ENCODE data around the gene CRACDL.

CRACDL gene

GRCh38 chr2:98897746-98898145 lies 38.3 kb downstream of the CRACDL start:
- no peaks in the 10 kb centered on the region for H3K27me3 ChIP-seq (ENCODE audit: control insufficient read depth in 2 of 2, insufficient read depth in 2 of 2, low read length in 2 of 2)
- H3K4me1 ChIP-seq (ENCODE audit: control insufficient read depth in 2 of 2, insufficient read depth in 2 of 2, low read length in 2 of 2) = no peaks in the 10 kb centered on the region
- no peaks in the 10 kb centered on the region for H3K36me3 ChIP-seq (ENCODE audit: control insufficient read depth in 2 of 2, insufficient read depth in 2 of 2, low read length in 2 of 2)
- H3K4me3 ChIP-seq (ENCODE audit: low read length in 2 of 2) = no peak overlapping the region
- no peak overlapping the region for H3K9ac ChIP-seq (ENCODE audit: low read depth in 1 of 2, low read length in 2 of 2)
- no peak overlapping the region for H3K27ac ChIP-seq (ENCODE audit: low read depth in 2 of 2, low read length in 2 of 2)
- H3K9me3 ChIP-seq (ENCODE audit: control insufficient read depth in 2 of 2, low read length in 2 of 2) = no peaks in the 10 kb centered on the region

- no peaks in the 10 kb centered on the region for H3K27me3 ChIP-seq (ENCODE audit: control insufficient read depth in 2 of 2, insufficient read depth in 2 of 2, low read length in 2 of 2)
- H3K4me1 ChIP-seq (ENCODE audit: control insufficient read depth in 2 of 2, insufficient read depth in 2 of 2, low read length in 2 of 2) = no peaks in the 10 kb centered on the region
- H3K27ac ChIP-seq (ENCODE audit: low read depth in 2 of 2, low read length in 2 of 2) = no peak overlapping the region
- no peak overlapping the region for H3K9ac ChIP-seq (ENCODE audit: low read depth in 1 of 2, low read length in 2 of 2)
- H3K4me3 ChIP-seq (ENCODE audit: low read length in 2 of 2) = no peak overlapping the region
- no peaks in the 10 kb centered on the region for H3K9me3 ChIP-seq (ENCODE audit: control insufficient read depth in 2 of 2, low read length in 2 of 2)
- no peaks in the 10 kb centered on the region for H3K36me3 ChIP-seq (ENCODE audit: control insufficient read depth in 2 of 2, insufficient read depth in 2 of 2, low read length in 2 of 2)
Measured at GRCh38 chr2:98896944-98897343, 39.1 kb downstream of the CRACDL start.

GRCh38 chr2:98896416-98896815 lies 39.6 kb downstream of the CRACDL start:
- no peak overlapping the region for H3K27ac ChIP-seq (ENCODE audit: low read depth in 2 of 2, low read length in 2 of 2)

GRCh38 chr2:98895901-98896300 lies 40.1 kb downstream of the CRACDL start:
- Histone ChIP-seq H3K9me3 (ENCODE audit: control insufficient read depth in 2 of 2, low read length in 2 of 2) (no peaks in the 10 kb centered on the region), H3K4me1 (ENCODE audit: control insufficient read depth in 2 of 2, insufficient read depth in 2 of 2, low read length in 2 of 2) (no peaks in the 10 kb centered on the region), H3K27me3 (ENCODE audit: control insufficient read depth in 2 of 2, insufficient read depth in 2 of 2, low read length in 2 of 2) (no peaks in the 10 kb centered on the region), H3K36me3 (ENCODE audit: control insufficient read depth in 2 of 2, insufficient read depth in 2 of 2, low read length in 2 of 2) (no peaks in the 10 kb centered on the region), H3K4me3 (ENCODE audit: low read length in 2 of 2) (no peak overlapping the region), H3K27ac (ENCODE audit: low read depth in 2 of 2, low read length in 2 of 2) (no peak overlapping the region), H3K9ac (ENCODE audit: low read depth in 1 of 2, low read length in 2 of 2) (no peak overlapping the region)

More at GRCh38 chr2:98896416-98896815, 39.6 kb downstream of the CRACDL start:
- Histone ChIP-seq H3K9me3 (ENCODE audit: control insufficient read depth in 2 of 2, low read length in 2 of 2) (no peaks in the 10 kb centered on the region), H3K27me3 (ENCODE audit: control insufficient read depth in 2 of 2, insufficient read depth in 2 of 2, low read length in 2 of 2) (no peaks in the 10 kb centered on the region), H3K9ac (ENCODE audit: low read depth in 1 of 2, low read length in 2 of 2) (no peak overlapping the region), H3K4me3 (ENCODE audit: low read length in 2 of 2) (no peak overlapping the region), H3K36me3 (ENCODE audit: control insufficient read depth in 2 of 2, insufficient read depth in 2 of 2, low read length in 2 of 2) (no peaks in the 10 kb centered on the region), H3K4me1 (ENCODE audit: control insufficient read depth in 2 of 2, insufficient read depth in 2 of 2, low read length in 2 of 2) (no peaks in the 10 kb centered on the region)

GRCh38 chr2:98895221-98895620 lies 40.8 kb downstream of the CRACDL start:
- no peak overlapping the region for H3K4me3 ChIP-seq (ENCODE audit: low read length in 2 of 2)
- no peaks in the 10 kb centered on the region for H3K36me3 ChIP-seq (ENCODE audit: control insufficient read depth in 2 of 2, insufficient read depth in 2 of 2, low read length in 2 of 2)
- no peaks in the 10 kb centered on the region for H3K27me3 ChIP-seq (ENCODE audit: control insufficient read depth in 2 of 2, insufficient read depth in 2 of 2, low read length in 2 of 2)
- no peak overlapping the region for H3K27ac ChIP-seq (ENCODE audit: low read depth in 2 of 2, low read length in 2 of 2)
- H3K9ac ChIP-seq (ENCODE audit: low read depth in 1 of 2, low read length in 2 of 2) = no peak overlapping the region
- H3K4me1 ChIP-seq (ENCODE audit: control insufficient read depth in 2 of 2, insufficient read depth in 2 of 2, low read length in 2 of 2) = no peaks in the 10 kb centered on the region
- no peaks in the 10 kb centered on the region for H3K9me3 ChIP-seq (ENCODE audit: control insufficient read depth in 2 of 2, low read length in 2 of 2)

GRCh38 chr2:98894331-98895000 lies 41.6 kb downstream of the CRACDL start:
- Histone ChIP-seq H3K27ac (ENCODE audit: low read depth in 2 of 2, low read length in 2 of 2) (no peak overlapping the region), H3K4me1 (ENCODE audit: control insufficient read depth in 2 of 2, insufficient read depth in 2 of 2, low read length in 2 of 2) (no peaks in the 10 kb centered on the region)

GRCh38 chr2:98893911-98894321 lies 42.1 kb downstream of the CRACDL start:
- Histone ChIP-seq H3K27ac (ENCODE audit: low read depth in 2 of 2, low read length in 2 of 2) (no peak overlapping the region), H3K9ac (ENCODE audit: low read depth in 1 of 2, low read length in 2 of 2) (no peak overlapping the region), H3K4me1 (ENCODE audit: control insufficient read depth in 2 of 2, insufficient read depth in 2 of 2, low read length in 2 of 2) (no peaks in the 10 kb centered on the region), H3K9me3 (ENCODE audit: control insufficient read depth in 2 of 2, low read length in 2 of 2) (no peaks in the 10 kb centered on the region), H3K27me3 (ENCODE audit: control insufficient read depth in 2 of 2, insufficient read depth in 2 of 2, low read length in 2 of 2) (no peaks in the 10 kb centered on the region), H3K4me3 (ENCODE audit: low read length in 2 of 2) (no peak overlapping the region), H3K36me3 (ENCODE audit: control insufficient read depth in 2 of 2, insufficient read depth in 2 of 2, low read length in 2 of 2) (no peaks in the 10 kb centered on the region)

More at GRCh38 chr2:98894331-98895000, 41.6 kb downstream of the CRACDL start:
- Histone ChIP-seq H3K9ac (ENCODE audit: low read depth in 1 of 2, low read length in 2 of 2) (no peak overlapping the region), H3K27me3 (ENCODE audit: control insufficient read depth in 2 of 2, insufficient read depth in 2 of 2, low read length in 2 of 2) (no peaks in the 10 kb centered on the region), H3K4me3 (ENCODE audit: low read length in 2 of 2) (no peak overlapping the region), H3K9me3 (ENCODE audit: control insufficient read depth in 2 of 2, low read length in 2 of 2) (no peaks in the 10 kb centered on the region), H3K36me3 (ENCODE audit: control insufficient read depth in 2 of 2, insufficient read depth in 2 of 2, low read length in 2 of 2) (no peaks in the 10 kb centered on the region)

- Histone ChIP-seq H3K36me3 (ENCODE audit: control insufficient read depth in 2 of 2, insufficient read depth in 2 of 2, low read length in 2 of 2) (no peaks in the 10 kb centered on the region), H3K9me3 (ENCODE audit: control insufficient read depth in 2 of 2, low read length in 2 of 2) (no peaks in the 10 kb centered on the region), H3K4me3 (ENCODE audit: low read length in 2 of 2) (no peak overlapping the region), H3K4me1 (ENCODE audit: control insufficient read depth in 2 of 2, insufficient read depth in 2 of 2, low read length in 2 of 2) (no peaks in the 10 kb centered on the region), H3K27me3 (ENCODE audit: control insufficient read depth in 2 of 2, insufficient read depth in 2 of 2, low read length in 2 of 2) (no peaks in the 10 kb centered on the region), H3K27ac (ENCODE audit: low read depth in 2 of 2, low read length in 2 of 2) (no peak overlapping the region), H3K9ac (ENCODE audit: low read depth in 1 of 2, low read length in 2 of 2) (no peak overlapping the region)
Measured at GRCh38 chr2:98892871-98893270, 43.2 kb downstream of the CRACDL start.

GRCh38 chr2:98891591-98891990 lies 44.4 kb downstream of the CRACDL start:
- no peak overlapping the region for H3K4me3 ChIP-seq (ENCODE audit: low read length in 2 of 2)
- no peaks in the 10 kb centered on the region for H3K4me1 ChIP-seq (ENCODE audit: control insufficient read depth in 2 of 2, insufficient read depth in 2 of 2, low read length in 2 of 2)
- no peak overlapping the region for H3K9ac ChIP-seq (ENCODE audit: low read depth in 1 of 2, low read length in 2 of 2)
- H3K36me3 ChIP-seq (ENCODE audit: control insufficient read depth in 2 of 2, insufficient read depth in 2 of 2, low read length in 2 of 2) = no peaks in the 10 kb centered on the region
- H3K9me3 ChIP-seq (ENCODE audit: control insufficient read depth in 2 of 2, low read length in 2 of 2) = peaks cover 0 to 4% of the 10 kb centered on the region in 2 donors
- H3K27ac ChIP-seq (ENCODE audit: low read depth in 2 of 2, low read length in 2 of 2) = no peak overlapping the region
- no peaks in the 10 kb centered on the region for H3K27me3 ChIP-seq (ENCODE audit: control insufficient read depth in 2 of 2, insufficient read depth in 2 of 2, low read length in 2 of 2)

- Histone ChIP-seq H3K9me3 (ENCODE audit: control insufficient read depth in 2 of 2, low read length in 2 of 2) (peaks cover 0 to 4% of the 10 kb centered on the region in 2 donors), H3K4me1 (ENCODE audit: control insufficient read depth in 2 of 2, insufficient read depth in 2 of 2, low read length in 2 of 2) (no peaks in the 10 kb centered on the region), H3K27ac (ENCODE audit: low read depth in 2 of 2, low read length in 2 of 2) (no peak overlapping the region), H3K4me3 (ENCODE audit: low read length in 2 of 2) (no peak overlapping the region), H3K27me3 (ENCODE audit: control insufficient read depth in 2 of 2, insufficient read depth in 2 of 2, low read length in 2 of 2) (no peaks in the 10 kb centered on the region), H3K9ac (ENCODE audit: low read depth in 1 of 2, low read length in 2 of 2) (no peak overlapping the region), H3K36me3 (ENCODE audit: control insufficient read depth in 2 of 2, insufficient read depth in 2 of 2, low read length in 2 of 2) (no peaks in the 10 kb centered on the region)
Measured at GRCh38 chr2:98886066-98886554, 49.9 kb downstream of the CRACDL start.

All from mucosa of rectum (tissue), 2 donors.